Tibial nerve (tissue), 4 donors: Measurements from ENCODE around the gene DOK5. TPM values are rescaled to one million over a fixed set of nuclear protein-coding genes. Genes with fewer than 3 reads are reported as not detected.

Source experiments
- DNase-seq, 2 donors: peaks; one replicate each; pipeline ENCODE4 v3.0.0-alpha.2; 2019; ENCODE audit warnings: low spot score in 2 of 2
- H3K27ac ChIP-seq, 4 donors: fragments of 200-600 bp; sonication (generic) in 3 of 4; one replicate each; pipeline ENCODE4 v1.5.1; 2017 to 2019; ENCODE audit warnings: mild to moderate bottlenecking in 1 of 4
- H3K27me3 ChIP-seq, 2 donors: fragments of 200-600 bp; sonication (generic) in 1 of 2; one replicate each; pipeline versions ENCODE4 v1.5.1 to v1.6.0; 2017 to 2019
- H3K36me3 ChIP-seq, 3 donors: fragments of 200-600 bp; sonication (generic); one replicate each; pipeline ENCODE4 v1.5.1; 2018 to 2019
- H3K4me1 ChIP-seq, 4 donors: fragments of 200-600 bp; sonication (generic) in 3 of 4; one replicate each; pipeline ENCODE4 v1.5.1; 2017 to 2019
- H3K4me3 ChIP-seq, 4 donors: fragments of 200-600 bp; sonication (generic) in 3 of 4; one replicate each; pipeline ENCODE4 v1.5.1; 2017 to 2019; ENCODE audit warnings: mild to moderate bottlenecking in 1 of 4, moderate library complexity in 1 of 4
- H3K9me3 ChIP-seq, 4 donors: fragments of 200-600 bp; sonication (generic) in 3 of 4; one replicate each; pipeline ENCODE4 v1.5.1; 2017 to 2019
- CTCF ChIP-seq, 5 experiments: fragments of 200-600 bp in 3 of 5; fragments of 450-650 bp in 2 of 5; sonication (generic) in 3 of 5; IDR thresholded peaks; one replicate each; pipeline ENCODE4 v1.5.1; 2016 to 2019; ENCODE audit warnings: antibody characterized with exemption in 5 of 5, mild to moderate bottlenecking in 3 of 5, moderate library complexity in 2 of 5
- EP300 ChIP-seq, 2 donors: sonication (generic); formaldehyde crosslinking; IDR thresholded peaks; one replicate each; pipeline ENCODE4 v1.6.1; 2017; ENCODE audit warnings: antibody characterized with exemption in 2 of 2, mild to moderate bottlenecking in 1 of 2
- POLR2A ChIP-seq, 2 donors: fragments of 450-650 bp; IDR thresholded peaks; one replicate each; pipeline ENCODE4 v1.6.1; 2017; ENCODE audit warnings: antibody characterized with exemption in 2 of 2, mild to moderate bottlenecking in 2 of 2, moderate library complexity in 2 of 2
- WGBS, 2 donors: methylation state at CpG; one replicate each; pipeline ENCODE4 v1.1.5; 2018; 5-methylcytosine and 5-hydroxymethylcytosine counted together
- total RNA-seq, 4 donors: library from RNA; depleted of rRNA; stranded (reverse); fragments of >200 nt; gene quantifications; one replicate each; pipeline ENCODE4 v1.1.0, GENCODE V29; 2016

DOK5 gene
- total RNA-seq, 4 donors from 2014 or later: 5.3 to 11.3 (median 7.5) TPM

- no peak for DNase-seq
- Histone ChIP-seq H3K36me3 (no peaks in the 10 kb centered on the region), H3K27me3 (no peaks in the 10 kb centered on the region), H3K4me3 (no peak overlapping the region), H3K27ac (peak overlapping the region in 2 of 4 donors; percentile 32 to 36), H3K4me1 (peaks cover 0 to 24% (median 3%) of the 10 kb centered on the region in 4 donors), H3K9me3 (peaks cover 0 to 13% (median 0%) of the 10 kb centered on the region in 4 donors)
- TF ChIP-seq POLR2A (IDR thresholded peaks at IDR 0.05): no peak
- no peak for TF ChIP-seq EP300 (IDR thresholded peaks at IDR 0.05)
- TF ChIP-seq CTCF (IDR thresholded peaks at IDR 0.05): no peak
These were observed 60.4 kb downstream of the DOK5 start for GRCh38 chr20:54535746-54536145.

- no peak overlapping the region for H3K4me3 ChIP-seq
- no peaks in the 10 kb centered on the region for H3K27me3 ChIP-seq
- H3K9me3 ChIP-seq: peaks cover 0 to 13% (median 0%) of the 10 kb centered on the region in 4 donors
- peaks cover 0 to 22% (median 3%) of the 10 kb centered on the region in 4 donors for H3K4me1 ChIP-seq
- DNase-seq: no peak
- no peak overlapping the region for H3K27ac ChIP-seq
- no peaks in the 10 kb centered on the region for H3K36me3 ChIP-seq
- 94 to 95% methylated on average over 7 of the region's 7 CpGs for WGBS, 2 donors
- TF ChIP-seq CTCF (IDR thresholded peaks at IDR 0.05) (no peak), POLR2A (IDR thresholded peaks at IDR 0.05) (no peak), EP300 (IDR thresholded peaks at IDR 0.05) (no peak)
These were observed 64.2 kb downstream of the DOK5 start for GRCh38 chr20:54539521-54540046.

- TF ChIP-seq EP300 (IDR thresholded peaks at IDR 0.05) (no peak), CTCF (IDR thresholded peaks at IDR 0.05) (no peak), POLR2A (IDR thresholded peaks at IDR 0.05) (no peak)
- Histone ChIP-seq H3K27ac (no peak overlapping the region), H3K4me1 (no peaks in the 10 kb centered on the region), H3K9me3 (peaks cover 0 to 6% (median 0%) of the 10 kb centered on the region in 4 donors), H3K4me3 (no peak overlapping the region), H3K36me3 (no peaks in the 10 kb centered on the region), H3K27me3 (no peaks in the 10 kb centered on the region)
- WGBS, 2 donors: 91 to 96% methylated on average over 2 of the region's 2 CpGs
- no peak for DNase-seq
These were observed 68.0 kb downstream of the DOK5 start for GRCh38 chr20:54543369-54543768.

- peaks cover 0 to 8% (median 0%) of the 10 kb centered on the region in 4 donors for H3K4me1 ChIP-seq
- no peak overlapping the region for H3K4me3 ChIP-seq
- H3K9me3 ChIP-seq: no peaks in the 10 kb centered on the region
- WGBS, 2 donors: 55 to 60% methylated on average over 4 of the region's 4 CpGs
- H3K27ac ChIP-seq: no peak overlapping the region
- DNase-seq: no peak
- no peak for TF ChIP-seq CTCF (IDR thresholded peaks at IDR 0.05)
- no peaks in the 10 kb centered on the region for H3K27me3 ChIP-seq
- no peaks in the 10 kb centered on the region for H3K36me3 ChIP-seq
These were observed 70.4 kb downstream of the DOK5 start for GRCh38 chr20:54545676-54546358.

GRCh38 chr20:54548849-54549248 is 73.5 kb downstream of the DOK5 start:
- DNase-seq: no peak
- 95 to 97% methylated on average over 8 of the region's 8 CpGs for WGBS, 2 donors
- Histone ChIP-seq H3K4me1 (peaks cover 0 to 8% (median 0%) of the 10 kb centered on the region in 4 donors), H3K9me3 (no peaks in the 10 kb centered on the region), H3K4me3 (no peak overlapping the region), H3K27ac (no peak overlapping the region), H3K36me3 (no peaks in the 10 kb centered on the region), H3K27me3 (no peaks in the 10 kb centered on the region)
- TF ChIP-seq POLR2A (IDR thresholded peaks at IDR 0.05) (no peak), CTCF (IDR thresholded peaks at IDR 0.05) (no peak), EP300 (IDR thresholded peaks at IDR 0.05) (no peak)
